C4-2B (cell line): ENCODE measurements around the gene PPP1R10.
"Not testable (repeated sequence)": the region's sequence is repeated elsewhere in the genome, so short reads cannot be mapped to it uniquely, and the experiment has no call there.

Experiments used
- H3K27ac ChIP-seq: fragments of 450-650 bp; 2 replicates; pipeline ENCODE4 v1.5.1; 2017
- ZFX ChIP-seq: fragments of 450-650 bp; IDR thresholded peaks from 2 replicates; pipeline ENCODE4 v1.6.1; 2017
- TF ChIP-seq, protein P1 (sequence below): fragments of 450-650 bp; conservative IDR thresholded peaks from 2 replicates; pipeline ENCODE4 v1.5.1; 2017; ENCODE audit warnings: mild to moderate bottlenecking

PPP1R10 gene

DNA sequence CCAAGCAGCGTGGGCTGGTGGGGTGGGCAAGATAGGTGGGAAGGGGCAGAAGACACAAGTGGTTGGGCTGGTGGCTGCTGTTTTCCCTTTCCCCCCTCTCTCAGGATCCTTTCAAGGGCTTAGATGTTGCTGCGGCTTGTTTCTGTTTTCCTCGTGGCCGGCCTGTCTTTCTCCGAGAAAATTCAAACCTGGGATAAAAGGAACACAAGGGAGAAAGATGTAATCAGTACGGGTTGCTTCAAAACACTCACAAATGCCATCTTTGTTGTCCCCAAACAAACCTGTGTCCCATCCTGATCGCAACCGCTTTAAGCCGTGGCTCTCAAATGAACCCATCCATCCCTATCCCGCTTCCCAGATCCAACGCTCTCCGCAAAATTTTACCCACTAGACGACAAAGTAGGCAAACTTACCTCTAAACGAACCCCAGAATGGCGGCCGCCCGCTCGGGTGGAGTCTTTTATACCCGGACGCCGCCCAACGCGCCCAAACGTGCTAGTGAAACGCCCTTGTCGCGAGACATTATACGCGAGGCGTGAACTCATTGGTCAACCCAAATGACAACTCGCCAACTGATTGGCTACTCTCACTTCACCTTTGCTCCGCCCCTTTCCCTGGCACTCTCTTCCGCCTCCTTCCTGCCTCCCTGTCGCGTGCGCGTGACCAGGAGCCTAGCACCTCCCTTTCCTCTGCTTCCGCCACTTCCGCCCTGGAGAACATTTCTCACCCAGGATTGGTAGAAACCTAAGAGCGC lies at the start of gene PPP1R10:
Gene PPP1R10, minus strand, starts transcription at position 433 of the 754 bp plus-strand sequence. CDS start 7,299 bp downstream, outside the sequence.
- no peak for TF ChIP-seq ZFX
- TF ChIP-seq, protein P1, sequence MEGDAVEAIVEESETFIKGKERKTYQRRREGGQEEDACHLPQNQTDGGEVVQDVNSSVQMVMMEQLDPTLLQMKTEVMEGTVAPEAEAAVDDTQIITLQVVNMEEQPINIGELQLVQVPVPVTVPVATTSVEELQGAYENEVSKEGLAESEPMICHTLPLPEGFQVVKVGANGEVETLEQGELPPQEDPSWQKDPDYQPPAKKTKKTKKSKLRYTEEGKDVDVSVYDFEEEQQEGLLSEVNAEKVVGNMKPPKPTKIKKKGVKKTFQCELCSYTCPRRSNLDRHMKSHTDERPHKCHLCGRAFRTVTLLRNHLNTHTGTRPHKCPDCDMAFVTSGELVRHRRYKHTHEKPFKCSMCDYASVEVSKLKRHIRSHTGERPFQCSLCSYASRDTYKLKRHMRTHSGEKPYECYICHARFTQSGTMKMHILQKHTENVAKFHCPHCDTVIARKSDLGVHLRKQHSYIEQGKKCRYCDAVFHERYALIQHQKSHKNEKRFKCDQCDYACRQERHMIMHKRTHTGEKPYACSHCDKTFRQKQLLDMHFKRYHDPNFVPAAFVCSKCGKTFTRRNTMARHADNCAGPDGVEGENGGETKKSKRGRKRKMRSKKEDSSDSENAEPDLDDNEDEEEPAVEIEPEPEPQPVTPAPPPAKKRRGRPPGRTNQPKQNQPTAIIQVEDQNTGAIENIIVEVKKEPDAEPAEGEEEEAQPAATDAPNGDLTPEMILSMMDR: no peak

DNA sequence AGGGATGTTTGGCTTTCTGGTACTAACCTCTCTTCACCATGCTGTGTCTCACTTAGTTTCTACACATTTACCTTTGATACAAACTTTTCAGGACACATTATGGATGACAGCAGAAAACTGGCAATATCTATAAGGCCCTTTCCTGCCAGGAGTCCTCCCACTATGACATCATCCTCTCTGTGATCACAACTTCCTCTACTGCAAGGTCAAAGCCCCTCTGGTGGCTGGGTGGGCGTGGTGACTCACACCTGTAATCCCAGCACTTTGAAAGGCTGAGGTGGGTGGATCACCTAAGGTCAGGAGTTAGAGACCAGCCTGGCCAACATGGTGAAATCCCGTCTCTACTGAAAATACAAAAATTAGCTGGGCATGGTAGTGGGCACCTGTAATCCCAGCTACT lies 49.3 kb upstream of the PPP1R10 start:
- not testable (repeated sequence) for H3K27ac ChIP-seq

More for the DNA sequence above, at the start of gene PPP1R10:
- H3K27ac ChIP-seq: peak within 1 kb of the TSS; percentile 87

DNA sequence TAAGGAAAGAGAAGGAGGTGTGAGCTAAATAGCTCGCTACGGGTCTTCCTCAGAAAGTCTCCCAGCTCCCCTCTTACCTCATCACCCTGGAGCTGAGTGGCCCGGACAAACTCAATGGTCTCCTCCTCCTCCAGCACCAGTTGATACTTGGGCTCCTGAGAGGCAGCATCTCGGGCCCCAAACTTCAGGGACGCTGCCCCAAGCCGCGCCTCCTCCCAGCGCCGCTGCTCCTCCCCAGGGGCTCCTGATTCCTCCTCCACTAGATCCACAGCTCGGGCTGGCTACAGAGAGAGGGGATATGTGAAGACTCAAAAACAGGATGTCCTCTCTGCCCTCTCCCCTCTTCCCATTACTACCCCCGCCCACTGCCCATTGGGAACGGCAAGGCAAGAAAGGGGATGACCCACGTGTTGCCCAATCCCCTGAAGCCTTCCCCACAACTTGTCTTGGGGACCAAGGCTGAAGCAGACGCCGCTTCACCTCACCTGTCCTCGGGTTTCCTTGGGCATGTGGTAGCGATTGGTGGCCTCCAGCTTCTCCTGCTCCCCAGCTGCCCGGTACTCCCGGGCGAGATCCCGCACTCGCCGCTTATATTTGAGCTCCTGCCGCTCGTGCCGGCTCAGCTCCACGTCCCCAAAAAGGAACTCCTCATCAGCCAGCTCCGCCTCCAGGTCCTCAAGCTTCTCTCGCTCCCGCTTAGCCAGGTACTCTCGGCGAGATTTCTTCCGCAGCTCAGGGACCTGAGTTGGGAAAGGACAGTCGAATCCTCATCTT lies 48.1 kb upstream of the PPP1R10 start:
- no peak overlapping the region for H3K27ac ChIP-seq
- TF ChIP-seq, protein P1: no peak
- TF ChIP-seq ZFX: no peak

DNA sequence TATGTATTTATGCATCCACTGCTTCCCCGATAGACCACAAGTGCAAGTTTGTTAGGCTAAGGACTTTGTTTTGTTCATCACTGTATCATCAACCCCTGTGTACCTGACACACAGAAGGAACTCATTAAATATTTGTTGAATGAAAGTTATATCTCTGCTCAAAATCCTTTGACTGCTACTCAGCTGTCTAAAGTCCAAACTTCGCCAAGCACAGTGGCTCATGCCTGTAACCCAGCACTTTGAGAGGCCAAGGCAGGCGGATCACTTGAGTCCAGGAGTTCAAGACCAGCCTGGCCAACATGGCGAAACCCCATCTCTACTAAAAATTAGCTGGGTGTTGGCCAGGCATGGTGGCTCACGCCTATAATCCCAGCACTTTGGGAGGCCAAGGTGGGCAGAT lies 40.9 kb upstream of the PPP1R10 start:
- H3K27ac ChIP-seq: not testable (repeated sequence)

DNA sequence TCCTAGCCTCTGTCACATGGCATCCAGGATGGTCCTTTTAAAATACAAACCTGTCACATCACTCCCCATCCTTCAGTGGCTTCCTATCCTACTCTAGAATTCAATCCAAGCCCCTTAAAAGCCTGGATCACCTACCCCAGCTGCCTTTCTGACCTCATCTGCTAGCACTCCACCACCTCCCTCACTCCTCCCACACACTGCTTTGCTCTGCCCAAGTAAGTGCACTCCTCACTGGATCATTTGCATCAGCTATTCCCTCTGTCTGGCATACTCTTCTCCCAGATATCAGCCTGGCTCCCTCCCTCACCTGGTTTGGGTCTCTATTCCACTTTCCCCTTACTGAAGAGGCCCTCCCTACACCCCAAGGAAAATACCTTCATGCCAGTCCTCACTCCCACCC lies 40.4 kb upstream of the PPP1R10 start:
- H3K27ac ChIP-seq: no peak overlapping the region

DNA sequence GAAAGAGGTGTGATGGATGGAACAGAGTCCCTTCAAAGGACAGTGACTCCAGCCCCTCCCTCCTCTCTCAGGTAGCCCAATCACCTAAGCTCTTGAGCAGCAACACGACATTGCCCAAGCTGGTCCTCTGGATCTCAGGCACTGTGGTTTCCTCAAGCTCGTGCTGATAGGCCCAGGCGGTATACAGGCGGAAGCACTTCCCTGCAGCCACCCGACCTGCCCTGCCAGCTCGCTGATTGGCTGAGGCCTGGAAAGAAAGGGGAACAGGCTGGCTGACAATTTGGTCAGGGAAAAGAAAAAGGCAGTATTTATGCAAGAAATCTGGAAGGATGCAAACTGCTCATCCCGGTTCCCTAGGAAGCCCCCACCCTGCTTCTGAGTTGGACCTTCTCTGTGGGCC lies 39.5 kb upstream of the PPP1R10 start:
- H3K27ac ChIP-seq: no peak overlapping the region
- TF ChIP-seq, protein P1: no peak
- TF ChIP-seq ZFX: no peak

More for the DNA sequence above, 40.4 kb upstream of the PPP1R10 start:
- no peak for TF ChIP-seq ZFX
- TF ChIP-seq, protein P1: no peak

DNA sequence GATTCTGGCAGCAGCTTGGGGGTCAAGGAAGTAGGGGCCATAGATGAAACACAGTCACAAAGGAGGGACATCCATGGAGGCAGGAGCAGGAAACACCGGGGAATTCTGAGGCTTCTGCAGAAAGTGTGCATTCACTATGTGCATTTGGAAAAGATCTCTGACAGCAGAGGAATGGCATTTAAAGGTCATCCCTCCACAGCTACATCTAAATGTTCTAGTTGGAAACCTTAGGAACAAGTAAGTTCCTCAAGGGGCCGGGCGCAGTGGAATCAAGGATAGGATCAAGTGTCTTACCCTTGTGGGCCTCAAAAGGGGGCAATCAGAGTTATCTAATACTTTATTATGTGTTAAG lies 38.7 kb upstream of the PPP1R10 start:
- H3K27ac ChIP-seq: no peak overlapping the region
- TF ChIP-seq, protein P1: no peak
- no peak for TF ChIP-seq ZFX

DNA sequence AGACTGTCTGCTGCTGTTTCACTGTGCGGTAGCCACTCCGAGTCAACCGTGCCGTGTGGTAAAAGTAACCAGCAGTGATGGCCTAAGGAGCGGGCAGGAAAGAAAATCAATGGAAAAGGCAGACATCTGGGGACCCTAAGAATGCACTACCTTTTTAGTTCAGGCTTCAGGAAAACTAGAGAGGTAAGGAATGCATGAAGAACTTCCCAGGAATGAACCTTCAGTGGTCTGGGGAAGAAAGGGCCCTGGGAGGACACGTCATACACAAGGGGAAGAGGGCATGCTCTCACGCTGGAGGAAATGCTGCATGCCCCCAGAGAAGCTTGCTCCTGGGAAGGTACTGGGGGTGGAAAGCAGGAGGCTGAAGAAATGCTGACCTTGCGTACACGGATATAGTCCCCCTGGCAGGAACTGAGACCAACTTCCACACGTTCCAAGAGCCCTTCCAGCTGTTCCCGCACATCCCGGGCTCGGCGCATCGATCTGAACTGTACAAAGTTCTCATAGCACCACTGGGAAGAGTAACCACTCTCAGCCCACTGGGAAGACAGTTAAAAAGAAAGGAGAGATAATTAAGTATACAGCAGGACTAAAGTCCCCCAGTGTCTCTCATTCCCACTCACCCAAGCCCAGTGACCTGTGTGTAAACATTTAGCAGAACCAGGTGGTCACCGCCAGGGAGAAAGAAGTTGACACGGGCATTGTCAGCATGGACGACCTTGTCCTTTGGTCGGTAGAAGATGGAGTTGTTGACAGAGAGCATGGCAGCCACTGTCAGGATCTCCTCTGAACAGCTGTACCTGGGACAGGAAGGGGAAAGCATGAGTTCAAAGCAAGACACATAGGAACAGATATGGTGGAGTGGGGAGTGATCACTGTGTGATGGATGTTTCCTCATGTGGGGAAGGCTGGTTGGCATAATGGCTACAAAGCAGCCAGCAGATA lies 38.0 kb upstream of the PPP1R10 start:
- no peak overlapping the region for H3K27ac ChIP-seq
- TF ChIP-seq, protein P1: no peak
- TF ChIP-seq ZFX: no peak
